Smooth muscle cell (in vitro differentiated cells): ENCODE measurements around the gene ANXA2R. TPM values are rescaled to one million over a fixed set of nuclear protein-coding genes. Genes with fewer than 3 reads are reported as not detected.
"Not testable (repeated sequence)": the region's sequence is repeated elsewhere in the genome, so short reads cannot be mapped to it uniquely, and the experiment has no call there.

Source experiments
- DNase-seq: peaks from one replicate; lab custom pipeline; 2025; ENCODE audit not compliant: unreplicated experiment; lab: John Stamatoyannopoulos, UW
- H2AFZ ChIP-seq: fragments of 200-600 bp; sonication (generic); 2 replicates; pipeline ENCODE4 v1.6.0; 2016; ENCODE audit warnings: antibody characterized with exemption, low read depth, mild to moderate bottlenecking
- H3F3A ChIP-seq: fragments of 200-600 bp; sonication (generic); 2 replicates; pipeline ENCODE4 v1.6.0; 2017; ENCODE audit warnings: antibody characterized with exemption, low read depth
- H3K27ac ChIP-seq: fragments of 200-600 bp; sonication (generic); 2 replicates; pipeline ENCODE4 v1.5.1; 2016; ENCODE audit warnings: low read depth, mild to moderate bottlenecking
- H3K27me3 ChIP-seq: fragments of 200-600 bp; sonication (generic); 2 replicates; pipeline ENCODE4 v1.6.1; 2016; ENCODE audit warnings: low read depth, mild to moderate bottlenecking
- H3K36me3 ChIP-seq: fragments of 200-600 bp; sonication (generic); 2 replicates; pipeline ENCODE4 v1.5.1; 2016; ENCODE audit warnings: low read depth
- H3K4me1 ChIP-seq: fragments of 200-600 bp; sonication (generic); 2 replicates; pipeline ENCODE4 v1.5.1; 2016; ENCODE audit warnings: low read depth
- H3K4me2 ChIP-seq: fragments of 200-600 bp; sonication (generic); 2 replicates; pipeline ENCODE4 v1.6.0; 2016; ENCODE audit warnings: mild to moderate bottlenecking
- H3K4me3 ChIP-seq: fragments of 200-600 bp; sonication (generic); 2 replicates; pipeline ENCODE4 v1.5.1; 2016; ENCODE audit warnings: mild to moderate bottlenecking
- H3K79me2 ChIP-seq: fragments of 200-600 bp; sonication (generic); 2 replicates; pipeline ENCODE4 v1.6.0; 2016; ENCODE audit warnings: low read depth, mild to moderate bottlenecking
- H3K9ac ChIP-seq: fragments of 200-600 bp; sonication (generic); 2 replicates; pipeline ENCODE4 v1.6.0; 2016; ENCODE audit warnings: low read depth
- H3K9me3 ChIP-seq: fragments of 200-600 bp; sonication (generic); replicated peaks from 2 replicates; pipeline ENCODE4 v1.5.1; 2016; ENCODE audit warnings: low read depth
- H4K20me1 ChIP-seq: fragments of 200-600 bp; sonication (generic); 2 replicates; pipeline ENCODE4 v1.6.0; 2016; ENCODE audit warnings: low read depth
- CTCF ChIP-seq: fragments of 200-600 bp; sonication (generic); IDR thresholded peaks from 2 replicates; pipeline ENCODE4 v1.5.1; 2017; ENCODE audit warnings: borderline replicate concordance, mild to moderate bottlenecking, antibody characterized with exemption; ENCODE audit not compliant: insufficient read depth, poor library complexity, severe bottlenecking
- WGBS: methylation state at CpG from one replicate; pipeline ENCODE4 v1.1.7; 2016; ENCODE audit warnings: low lambda C conversion rate; 5-methylcytosine and 5-hydroxymethylcytosine counted together
- polyA plus RNA-seq: library from polyadenylated mRNA; unstranded; fragments of >200 nt; fragmentation: Nextera tagmentation; extraction: Ambion mirVana; gene quantifications from 2 replicates; pipeline ENCODE4 v1.2.1, GENCODE V29; 2016
- total RNA-seq: library from RNA; depleted of rRNA; stranded (reverse); fragments of >200 nt; gene quantifications from 2 replicates; pipeline ENCODE4 v1.2.3, GENCODE V29; 2014

ANXA2R gene
- total RNA-seq = 0.40 and 1.5 TPM in 2 replicates
- polyA plus RNA-seq = 0.83 TPM in 1 of 2 replicates, not detected in the other

GRCh38 chr5:43040287-43041098 lies at the start of gene ANXA2R:
TSS of gene ANXA2R (minus strand) at chr5:43040319. CDS start at chr5:43040046, 273 bp downstream.
- peak within 1 kb of the TSS; percentile 90 for H3K27ac ChIP-seq
- 3% methylated on average over 47 of the region's 47 CpGs for WGBS
- H4K20me1 ChIP-seq = peaks cover 8% of the 10 kb centered on the region
- H2AFZ ChIP-seq = peak within 1 kb of the TSS; percentile 80
- peak; percentile 53 for DNase-seq
- peak within 1 kb of the TSS; percentile 72 for H3K4me3 ChIP-seq
- peaks cover 7% of the 10 kb centered on the region for H3K27me3 ChIP-seq
- H3K4me2 ChIP-seq = peak within 1 kb of the TSS; percentile 95
- TF ChIP-seq CTCF = peak; percentile 62
- H3K9ac ChIP-seq = peak within 1 kb of the TSS; percentile 90
- peaks cover 30% of the 10 kb centered on the region for H3K4me1 ChIP-seq
- no peaks in the 10 kb centered on the region for H3K36me3 ChIP-seq
- H3F3A ChIP-seq = peaks cover 27% of the 10 kb centered on the region
- peaks cover 26% of the 10 kb centered on the region for H3K79me2 ChIP-seq
- H3K9me3 ChIP-seq = no peaks in the 10 kb centered on the region

- not testable (repeated sequence) for H3K4me3 ChIP-seq, H3K36me3 ChIP-seq, H3K4me1 ChIP-seq, DNase-seq, H3K27me3 ChIP-seq, H3K4me2 ChIP-seq, H3K27ac ChIP-seq, H3K9me3 ChIP-seq, H3K79me2 ChIP-seq, H3F3A ChIP-seq, H2AFZ ChIP-seq, H4K20me1 ChIP-seq, H3K9ac ChIP-seq
- WGBS = 97% methylated on average over 2 of the region's 5 CpGs
Measured at GRCh38 chr5:43086118-43086908, 46.2 kb upstream of the ANXA2R start.

- H3K9me3 ChIP-seq = no peaks in the 10 kb centered on the region
- H2AFZ ChIP-seq = no peak overlapping the region
- H3K27me3 ChIP-seq = no peaks in the 10 kb centered on the region
- 97% methylated on average over 5 of the region's 5 CpGs for WGBS
- H3K9ac ChIP-seq = no peak overlapping the region
- no peaks in the 10 kb centered on the region for H3F3A ChIP-seq
- H3K4me1 ChIP-seq = no peaks in the 10 kb centered on the region
- H3K4me2 ChIP-seq = no peak overlapping the region
- H3K36me3 ChIP-seq = peaks cover 6% of the 10 kb centered on the region
- DNase-seq = no peak
- H3K4me3 ChIP-seq = no peak overlapping the region
- TF ChIP-seq CTCF = no peak
- H3K79me2 ChIP-seq = no peaks in the 10 kb centered on the region
- no peaks in the 10 kb centered on the region for H4K20me1 ChIP-seq
- no peak overlapping the region for H3K27ac ChIP-seq
Measured at GRCh38 chr5:43085453-43085852, 45.3 kb upstream of the ANXA2R start.

GRCh38 chr5:43084468-43084867 lies 44.3 kb upstream of the ANXA2R start:
- not testable (repeated sequence) for H3K27me3 ChIP-seq, H3F3A ChIP-seq, H3K79me2 ChIP-seq, H3K9me3 ChIP-seq, H3K4me3 ChIP-seq, H2AFZ ChIP-seq, H3K27ac ChIP-seq, H3K4me2 ChIP-seq, H3K9ac ChIP-seq, H3K4me1 ChIP-seq, DNase-seq, H4K20me1 ChIP-seq
- peaks cover 12% of the 10 kb centered on the region for H3K36me3 ChIP-seq
- 95% methylated on average over 6 of the region's 7 CpGs for WGBS

GRCh38 chr5:43081345-43081744 lies 41.2 kb upstream of the ANXA2R start:
- H3K79me2 ChIP-seq, DNase-seq, H4K20me1 ChIP-seq, H3K4me2 ChIP-seq, H3K9ac ChIP-seq, H3K4me3 ChIP-seq, H3K4me1 ChIP-seq, H3K27ac ChIP-seq, H3K27me3 ChIP-seq, H3F3A ChIP-seq, H3K9me3 ChIP-seq, H2AFZ ChIP-seq: not testable (repeated sequence)
- H3K36me3 ChIP-seq = peaks cover 12% of the 10 kb centered on the region
- WGBS = 60% methylated on average over 2 of the region's 2 CpGs
